AG04449 (cell line): Measurements from ENCODE around the gene STOM.

Source experiments
- CTCF ChIA-PET: fragments of 350-600 bp; formaldehyde crosslinking; extraction: SDS; loops from one replicate; lab custom pipeline; 2021; ENCODE audit warnings: antibody characterized with exemption; lab: Yijun Ruan, JAX
- POLR2A ChIA-PET: fragments of 400-600, 350-600 bp; formaldehyde crosslinking; extraction: SDS; loops from one replicate; lab custom pipeline; 2020; ENCODE audit warnings: antibody characterized with exemption, inconsistent platforms; lab: Yijun Ruan, JAX
- DNase-seq: peaks from one replicate; pipeline ENCODE4 v3.0.0-alpha.2; 2010; ENCODE audit warnings: low read depth, low spot score
- H3K4me3 ChIP-seq: 2 replicates; pipeline ENCODE4 v1.5.1; 2011; ENCODE audit warnings: low read depth, mild to moderate bottlenecking, control low read depth, low read length
- CTCF ChIP-seq: IDR thresholded peaks from one replicate; pipeline ENCODE4 v1.5.1; 2011; ENCODE audit warnings: mild to moderate bottlenecking, moderate library complexity, low read length, control low read depth, inconsistent platforms; ENCODE audit not compliant: insufficient read depth; ENCODE audit errors: missing control alignments

STOM gene

DNA sequence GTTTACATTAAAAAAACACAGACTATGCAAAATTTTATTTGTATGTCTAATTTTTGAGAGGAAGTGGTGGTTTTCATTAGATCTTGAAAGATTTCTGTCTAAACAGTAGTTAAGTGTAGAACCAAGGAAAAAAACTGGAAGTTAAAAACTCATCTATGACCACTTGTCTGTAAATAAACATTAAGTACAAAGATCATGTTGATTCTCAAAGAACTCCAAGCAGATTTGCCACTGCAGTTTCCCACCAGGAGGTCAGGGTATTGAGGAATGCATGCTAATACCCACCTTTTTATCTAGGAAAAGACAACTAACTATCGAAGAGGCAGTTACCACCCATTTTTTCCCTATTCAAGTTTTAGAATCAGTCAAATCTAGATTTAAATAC, 1.9 kb downstream of the STOM start:
- POLR2A ChIA-PET = no interaction called here
- no peak for TF ChIP-seq CTCF
- CTCF ChIA-PET = interaction anchor here (0.8 to 2.2 kb wide), 2 partner anchors 48 to 155 kb away, joined by 3 to 13 read pairs; no protein-coding TSS in a partner anchor
- no peak for DNase-seq
- H3K4me3 ChIP-seq = peak overlapping the region; percentile 46

- DNase-seq = no peak
- ChIA-PET CTCF (interaction anchor here (0.8 to 2.2 kb wide), 4 partner anchors 9 to 154 kb away, joined by 3 to 13 read pairs (median 4); no protein-coding TSS in a partner anchor), POLR2A (no interaction called here)
- H3K4me3 ChIP-seq = peak overlapping the region; percentile 21
- no peak for TF ChIP-seq CTCF
These were observed 2.5 kb downstream of the STOM start for GRCh38 chr9:121367306-121368137.

DNA sequence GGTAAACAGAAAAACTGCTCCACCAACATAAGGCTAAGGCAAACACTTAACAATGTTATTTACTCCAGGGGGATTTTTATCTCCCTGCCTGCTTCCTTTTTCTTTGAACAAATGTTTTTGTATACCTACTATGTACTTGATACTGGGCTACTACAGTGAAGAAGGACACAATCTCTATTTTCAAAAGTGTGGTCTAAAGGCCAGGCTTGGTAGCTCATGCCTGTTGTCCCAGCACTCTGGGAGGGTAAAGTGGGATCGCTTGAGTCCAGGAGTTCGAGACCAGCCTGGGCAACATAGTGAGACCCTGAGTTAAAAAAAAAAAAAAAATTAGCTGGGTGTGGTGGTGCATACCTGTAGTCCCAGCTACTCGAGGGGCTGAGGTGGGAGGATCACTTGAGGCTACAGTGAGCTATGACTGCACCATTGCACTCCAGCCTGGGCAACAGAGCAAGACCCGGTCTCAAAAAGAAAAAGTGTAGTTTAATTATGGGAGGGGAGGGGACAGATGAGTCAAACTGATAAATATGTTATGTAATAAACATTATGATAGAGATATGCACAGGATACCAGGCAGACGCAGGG, 3.3 kb downstream of the STOM start:
- H3K4me3 ChIP-seq = no peak overlapping the region
- POLR2A ChIA-PET = no interaction called here
- DNase-seq = no peak
- CTCF ChIA-PET = interaction anchor here (1.0 to 2.2 kb wide), 4 partner anchors 9 to 88 kb away, joined by 3 to 13 read pairs (median 4); no protein-coding TSS in a partner anchor
- TF ChIP-seq CTCF = no peak

DNA sequence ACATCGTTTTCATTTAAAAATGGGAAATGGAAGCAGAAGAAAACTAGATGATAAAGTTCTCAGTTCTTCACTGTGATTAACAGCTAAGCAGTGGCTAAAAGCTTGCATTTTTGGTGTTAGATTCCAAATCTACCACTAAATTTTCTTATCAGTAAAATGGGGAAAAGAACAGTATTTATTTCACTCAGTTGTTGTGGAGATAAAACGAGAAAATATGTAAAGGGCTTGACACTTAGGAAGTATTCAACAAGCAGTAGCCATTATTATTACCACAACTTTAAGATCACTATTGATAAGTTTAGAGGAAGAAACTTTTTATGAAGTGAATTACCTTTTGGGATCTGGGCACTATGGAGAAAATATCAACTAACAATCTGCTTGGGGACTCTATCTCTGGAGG, 4.5 kb downstream of the STOM start:
- no peak overlapping the region for H3K4me3 ChIP-seq
- no peak for DNase-seq
- CTCF ChIA-PET = interaction anchor here (1.0 to 3.9 kb wide), 4 partner anchors 8 to 46 kb away, joined by 3 to 34 read pairs (median 4); no protein-coding TSS in a partner anchor
- POLR2A ChIA-PET = no interaction called here
- no peak for TF ChIP-seq CTCF

GRCh38 chr9:121364886-121365285, 5.2 kb downstream of the STOM start:
- no peak overlapping the region for H3K4me3 ChIP-seq
- no peak for TF ChIP-seq CTCF
- ChIA-PET CTCF (interaction anchor here (1.0 to 3.9 kb wide), 7 partner anchors 8 to 67 kb away, joined by 3 to 34 read pairs (median 3); no protein-coding TSS in a partner anchor), POLR2A (no interaction called here)
- DNase-seq = no peak

DNA sequence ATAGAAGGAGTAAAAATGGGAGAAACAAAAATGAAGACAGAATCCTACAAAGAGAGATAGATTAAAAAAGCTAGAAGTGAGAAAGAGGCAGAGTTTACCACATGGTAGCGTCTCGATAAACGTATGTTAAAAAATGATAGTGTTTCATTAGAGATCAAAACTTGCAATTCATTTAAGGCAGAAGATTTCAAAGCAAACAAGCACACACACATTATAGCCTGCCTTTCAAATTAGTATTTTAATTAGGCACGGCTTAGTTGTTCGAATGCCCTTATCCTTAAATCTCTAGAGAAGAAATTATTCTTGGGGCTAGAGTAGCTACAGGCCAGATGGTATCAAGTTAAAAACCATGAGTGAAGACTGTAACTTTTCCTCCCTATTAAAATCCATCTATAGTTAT, 6.0 kb downstream of the STOM start:
- TF ChIP-seq CTCF = no peak
- no peak for DNase-seq
- H3K4me3 ChIP-seq = no peak overlapping the region
- CTCF ChIA-PET = interaction anchor here (1.0 to 3.9 kb wide), 7 partner anchors 11 to 86 kb away, joined by 3 to 34 read pairs (median 3); no protein-coding TSS in a partner anchor
- POLR2A ChIA-PET = no interaction called here
